ENCODE measurements around the gene IL24.

GRCh38 chr1:206952171-206952570 is 54.9 kb downstream of the IL24 start:
- TF ChIP-seq EP300 (IDR thresholded peaks at IDR 0.05; ENCODE audit: borderline replicate concordance): no peak
- no peak for TF ChIP-seq RAD21 (IDR thresholded peaks at IDR 0.05; ENCODE audit: low read depth)

Measured in Ishikawa (cell line).